Neural progenitor cell (in vitro differentiated cells): Measurements from ENCODE around the gene MAP2. TPM values are rescaled to one million over a fixed set of nuclear protein-coding genes. Genes with fewer than 3 reads are reported as not detected.

Experiments used
- DNase-seq: peaks from one replicate; pipeline ENCODE4 v3.0.0-alpha.2; 2016; ENCODE audit warnings: low spot score
- H2AFZ ChIP-seq: fragments of 200-600 bp; sonication (generic); replicated peaks from 2 replicates; pipeline ENCODE4 v1.6.1; 2016; ENCODE audit warnings: antibody characterized with exemption
- H3F3A ChIP-seq: fragments of 200-600 bp; sonication (generic); 2 replicates; pipeline ENCODE4 v1.6.1; 2016; ENCODE audit warnings: antibody characterized with exemption, low read depth
- H3K27ac ChIP-seq: fragments of 200-600 bp; sonication (generic); 2 replicates; pipeline ENCODE4 v1.5.1; 2016; ENCODE audit warnings: mild to moderate bottlenecking
- H3K27me3 ChIP-seq: fragments of 200-600 bp; sonication (generic); 2 replicates; pipeline ENCODE4 v1.6.1; 2016; ENCODE audit warnings: mild to moderate bottlenecking, moderate library complexity
- H3K36me3 ChIP-seq: fragments of 200-600 bp; sonication (generic); 2 replicates; pipeline ENCODE4 v1.5.1; 2016
- H3K4me1 ChIP-seq: fragments of 200-600 bp; sonication (generic); 2 replicates; pipeline ENCODE4 v1.6.1; 2016; ENCODE audit warnings: mixed run types
- H3K4me2 ChIP-seq: fragments of 200-600 bp; sonication (generic); 2 replicates; pipeline ENCODE4 v1.6.1; 2016
- H3K4me3 ChIP-seq: fragments of 200-600 bp; sonication (generic); 2 replicates; pipeline ENCODE4 v1.5.1; 2016
- H3K79me2 ChIP-seq: fragments of 200-600 bp; sonication (generic); 2 replicates; pipeline ENCODE4 v1.6.1; 2016; ENCODE audit warnings: low read depth
- H3K9ac ChIP-seq: fragments of 200-600 bp; sonication (generic); 2 replicates; pipeline ENCODE4 v1.6.1; 2016
- H3K9me3 ChIP-seq: fragments of 200-600 bp; sonication (generic); 2 replicates; pipeline ENCODE4 v1.5.1; 2016; ENCODE audit warnings: low read depth
- H4K20me1 ChIP-seq: fragments of 200-600 bp; sonication (generic); 2 replicates; pipeline ENCODE4 v1.6.1; 2016; ENCODE audit warnings: low read depth
- H3K27ac Mint-ChIP-seq: 3 replicates; pipeline ENCODE4 v1.8.0; 2021; ENCODE audit warnings: mixed read lengths
- H3K27me3 Mint-ChIP-seq: 2 replicates; pipeline ENCODE4 v1.8.0; 2022; ENCODE audit warnings: low read depth, mild to moderate bottlenecking, inconsistent platforms, moderate library complexity, mixed read lengths; ENCODE audit not compliant: insufficient read depth
- H3K36me3 Mint-ChIP-seq: 3 replicates; pipeline ENCODE4 v1.8.0; 2021; ENCODE audit warnings: mixed read lengths
- H3K4me1 Mint-ChIP-seq: 3 replicates; pipeline ENCODE4 v1.8.0; 2021; ENCODE audit warnings: mixed read lengths
- H3K4me3 Mint-ChIP-seq: 3 replicates; pipeline ENCODE4 v1.8.0; 2021; ENCODE audit warnings: mild to moderate bottlenecking, moderate library complexity, mixed read lengths
- H3K9me3 Mint-ChIP-seq: 3 replicates; pipeline ENCODE4 v1.8.0; 2020; ENCODE audit warnings: mixed read lengths
- EZH2 ChIP-seq: fragments of 200-600 bp; sonication (generic); IDR thresholded peaks from 2 replicates; pipeline ENCODE4 v1.6.1; 2017; ENCODE audit warnings: antibody characterized with exemption, mild to moderate bottlenecking, moderate library complexity
- EZH2phosphoT487 ChIP-seq: fragments of 200-600 bp; sonication (generic); IDR thresholded peaks from 2 replicates; pipeline ENCODE4 v1.6.1; 2017; ENCODE audit warnings: antibody characterized with exemption
- total RNA-seq: library from RNA; depleted of rRNA; stranded (reverse); fragments of >200 nt; gene quantifications from 2 replicates; pipeline ENCODE4 v1.2.3, GENCODE V29; 2015; ENCODE audit warnings: low replicate concordance
- TF ChIP-seq, protein P1 (sequence below): fragments of 200-600 bp; sonication (generic); IDR thresholded peaks from 2 replicates; pipeline ENCODE4 v1.5.1; 2017; ENCODE audit warnings: antibody characterized with exemption, mild to moderate bottlenecking

The MAP2 gene
- total RNA-seq, 1 donor from 2014 or later = 102 TPM

DNA sequence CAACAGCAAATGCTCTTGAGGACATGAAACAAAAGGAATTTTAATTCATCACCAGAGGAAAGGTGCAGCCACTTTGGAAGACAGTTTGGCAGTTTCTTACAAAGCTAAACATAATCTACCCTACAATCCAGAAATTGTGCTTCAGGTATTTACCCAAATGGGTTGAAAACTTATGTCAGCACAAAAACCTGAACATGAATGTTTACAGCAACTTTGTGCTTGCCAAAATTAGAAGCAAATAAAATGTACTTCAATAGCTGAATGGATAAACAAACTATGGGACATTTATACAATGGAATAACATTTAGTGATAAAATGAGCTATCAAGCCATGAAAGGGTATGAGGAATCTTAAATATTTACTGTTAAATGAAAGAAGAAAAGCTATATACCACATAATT is 6.9 kb upstream of the MAP2 start:
- Histone ChIP-seq H3K4me2 (no peak overlapping the region), H3F3A (no peaks in the 10 kb centered on the region), H3K27me3 (no peaks in the 10 kb centered on the region), H3K9ac (no peak overlapping the region), H3K4me3 (no peak overlapping the region), H3K4me1 (no peaks in the 10 kb centered on the region), H3K9me3 (peaks cover 4% of the 10 kb centered on the region), H2AFZ (no peak overlapping the region), H3K27ac (no peak overlapping the region), H4K20me1 (no peaks in the 10 kb centered on the region), H3K79me2 (no peaks in the 10 kb centered on the region), H3K36me3 (no peaks in the 10 kb centered on the region)
- no peak for DNase-seq
- no peaks in the 10 kb centered on the region for H3K4me1 Mint-ChIP-seq
- TF ChIP-seq EZH2 (no peak), EZH2phosphoT487 (no peak)
- TF ChIP-seq, protein P1, sequence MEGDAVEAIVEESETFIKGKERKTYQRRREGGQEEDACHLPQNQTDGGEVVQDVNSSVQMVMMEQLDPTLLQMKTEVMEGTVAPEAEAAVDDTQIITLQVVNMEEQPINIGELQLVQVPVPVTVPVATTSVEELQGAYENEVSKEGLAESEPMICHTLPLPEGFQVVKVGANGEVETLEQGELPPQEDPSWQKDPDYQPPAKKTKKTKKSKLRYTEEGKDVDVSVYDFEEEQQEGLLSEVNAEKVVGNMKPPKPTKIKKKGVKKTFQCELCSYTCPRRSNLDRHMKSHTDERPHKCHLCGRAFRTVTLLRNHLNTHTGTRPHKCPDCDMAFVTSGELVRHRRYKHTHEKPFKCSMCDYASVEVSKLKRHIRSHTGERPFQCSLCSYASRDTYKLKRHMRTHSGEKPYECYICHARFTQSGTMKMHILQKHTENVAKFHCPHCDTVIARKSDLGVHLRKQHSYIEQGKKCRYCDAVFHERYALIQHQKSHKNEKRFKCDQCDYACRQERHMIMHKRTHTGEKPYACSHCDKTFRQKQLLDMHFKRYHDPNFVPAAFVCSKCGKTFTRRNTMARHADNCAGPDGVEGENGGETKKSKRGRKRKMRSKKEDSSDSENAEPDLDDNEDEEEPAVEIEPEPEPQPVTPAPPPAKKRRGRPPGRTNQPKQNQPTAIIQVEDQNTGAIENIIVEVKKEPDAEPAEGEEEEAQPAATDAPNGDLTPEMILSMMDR = no peak
- H3K36me3 Mint-ChIP-seq = peaks cover 6% of the 10 kb centered on the region
- no peaks in the 10 kb centered on the region for H3K27me3 Mint-ChIP-seq
- no peak overlapping the region for H3K4me3 Mint-ChIP-seq
- H3K27ac Mint-ChIP-seq = no peak overlapping the region
- H3K9me3 Mint-ChIP-seq = peaks cover 27% of the 10 kb centered on the region

DNA sequence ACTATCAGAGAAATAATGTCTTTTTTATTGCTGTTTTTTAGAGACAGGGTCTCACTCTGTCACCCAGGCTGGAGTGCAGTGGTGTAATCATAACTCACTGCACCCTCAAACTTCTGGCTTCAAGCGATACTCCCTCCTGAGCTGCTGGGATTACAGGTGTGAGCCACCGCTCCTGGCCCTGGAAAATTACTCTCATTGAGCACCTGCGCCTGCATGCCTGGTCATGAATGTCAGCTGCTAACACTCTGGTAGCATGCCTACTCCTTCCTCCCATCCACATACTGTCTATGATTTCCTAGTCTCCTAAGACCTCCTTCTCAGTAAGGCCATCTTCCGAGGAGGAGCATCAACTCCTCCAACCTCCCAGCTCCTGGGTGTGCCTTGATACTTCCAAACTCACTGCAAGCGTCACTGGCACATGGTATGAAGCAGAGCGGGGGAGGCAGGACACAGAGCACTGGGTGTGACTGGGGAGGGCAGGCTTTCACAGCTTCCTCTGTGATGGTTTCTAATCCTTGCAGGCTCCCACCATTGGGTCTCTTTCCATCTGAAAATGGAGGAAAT is 1.6 kb upstream of the MAP2 start:
- Mint-ChIP-seq H3K9me3 (peaks cover 12% of the 10 kb centered on the region), H3K27ac (peak overlapping the region; percentile 20), H3K4me3 (no peak overlapping the region), H3K27me3 (no peaks in the 10 kb centered on the region), H3K36me3 (peaks cover 6% of the 10 kb centered on the region), H3K4me1 (peaks cover 22% of the 10 kb centered on the region)
- Histone ChIP-seq H3K27me3 (no peaks in the 10 kb centered on the region), H3K9me3 (no peaks in the 10 kb centered on the region), H2AFZ (peak overlapping the region; percentile 17), H3K4me3 (no peak overlapping the region), H3K27ac (no peak overlapping the region), H3K4me1 (peaks cover 12% of the 10 kb centered on the region), H3K79me2 (peaks cover 31% of the 10 kb centered on the region), H3K36me3 (no peaks in the 10 kb centered on the region), H3K9ac (no peak overlapping the region), H4K20me1 (peaks cover 8% of the 10 kb centered on the region), H3K4me2 (no peak overlapping the region), H3F3A (peaks cover 12% of the 10 kb centered on the region)
- DNase-seq = no peak
- TF ChIP-seq EZH2 (no peak), EZH2phosphoT487 (no peak)
- TF ChIP-seq, protein P1 = no peak

DNA sequence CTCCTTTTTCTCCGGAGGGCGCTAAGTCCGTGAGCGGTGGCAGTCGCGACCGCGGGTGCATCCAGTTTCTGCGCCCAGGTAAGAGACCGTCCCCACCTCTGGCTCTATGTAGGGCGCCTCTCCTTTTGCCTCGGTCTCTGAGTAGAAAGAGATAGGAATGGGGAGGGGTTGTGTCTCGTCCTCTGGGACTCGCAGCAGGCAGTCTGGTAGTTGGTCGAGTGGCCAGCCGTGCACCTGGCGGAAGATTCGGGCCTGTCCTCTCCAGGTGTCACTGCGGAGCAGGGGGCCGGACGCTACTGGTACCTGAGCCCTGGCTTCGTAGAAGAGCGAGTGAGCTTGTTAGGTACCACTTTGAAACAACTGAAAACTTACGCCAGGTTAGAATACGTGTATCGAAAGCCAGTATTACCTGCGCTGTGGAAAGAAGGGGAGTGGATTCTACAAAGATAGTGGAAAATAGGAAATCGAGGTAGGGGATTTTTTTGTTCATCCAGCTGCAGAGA is 403 bp downstream of the MAP2 start:
- no peaks in the 10 kb centered on the region for H3K36me3 ChIP-seq
- Mint-ChIP-seq H3K4me3 (peak overlapping the region; percentile 97), H3K9me3 (peaks cover 4% of the 10 kb centered on the region), H3K27me3 (peaks cover 2% of the 10 kb centered on the region), H3K36me3 (peaks cover 15% of the 10 kb centered on the region), H3K27ac (peak overlapping the region; percentile 90), H3K4me1 (peaks cover 31% of the 10 kb centered on the region)
- no peak overlapping the region for H3K27ac ChIP-seq
- peaks cover 12% of the 10 kb centered on the region for H3F3A ChIP-seq
- peak overlapping the region; percentile 84 for H3K4me2 ChIP-seq
- no peaks in the 10 kb centered on the region for H3K27me3 ChIP-seq
- H3K79me2 ChIP-seq = peaks cover 51% of the 10 kb centered on the region
- peak overlapping the region; percentile 83 for H2AFZ ChIP-seq
- DNase-seq = peak; percentile 49
- H3K4me1 ChIP-seq = peaks cover 17% of the 10 kb centered on the region
- H3K9me3 ChIP-seq = no peaks in the 10 kb centered on the region
- H3K4me3 ChIP-seq = peak overlapping the region; percentile 78
- TF ChIP-seq EZH2phosphoT487 (no peak), EZH2 (peak; percentile 35)
- H4K20me1 ChIP-seq = peaks cover 8% of the 10 kb centered on the region
- peak overlapping the region; percentile 52 for H3K9ac ChIP-seq
